Stomach (tissue), 9 donors: ENCODE results near the gene ASPRV1. TPM values are rescaled to one million over a fixed set of nuclear protein-coding genes. Genes with fewer than 3 reads are reported as not detected.
"Not testable (repeated sequence)": the region's sequence is repeated elsewhere in the genome, so short reads cannot be mapped to it uniquely, and the experiment has no call there.

Experiments
- DNase-seq, 2 donors: peaks; one replicate each; pipeline versions ENCODE4 v3.0.0 to v3.0.0-alpha.2; 2013 to 2019
- H3K27ac ChIP-seq, 5 donors: fragments of 200-600 bp in 4 of 5; sonication (generic) in 4 of 5; one replicate each; pipeline ENCODE4 v1.5.1; 2013 to 2019; ENCODE audit warnings: mild to moderate bottlenecking in 1 of 5, moderate library complexity in 1 of 5
- H3K27me3 ChIP-seq, 3 donors: fragments of 200-600 bp; sonication (generic); one replicate each; pipeline ENCODE4 v1.5.1; 2017 to 2019; ENCODE audit warnings: mixed run types in 1 of 3
- H3K36me3 ChIP-seq, 4 donors: fragments of 200-600 bp; sonication (generic); 1 replicate in 3 of 4; 2 replicates in 1 of 4; pipeline ENCODE4 v1.5.1; 2016 to 2019
- H3K4me1 ChIP-seq, 4 donors: fragments of 200-600 bp; sonication (generic); one replicate each; pipeline ENCODE4 v1.5.1; 2016 to 2019
- H3K4me3 ChIP-seq, 4 donors: fragments of 200-600 bp; sonication (generic) in 3 of 4; one replicate each; pipeline ENCODE4 v1.5.1; 2016 to 2019; ENCODE audit warnings: mild to moderate bottlenecking in 1 of 4
- H3K9me3 ChIP-seq, 4 donors: fragments of 200-600 bp; sonication (generic); one replicate each; pipeline ENCODE4 v1.5.1; 2016 to 2019
- EP300 ChIP-seq: sonication (generic); formaldehyde crosslinking; IDR thresholded peaks from one replicate; pipeline ENCODE4 v1.6.1; 2017; ENCODE audit warnings: antibody characterized with exemption
- POLR2A ChIP-seq, 4 donors: fragments of 450-650 bp; IDR thresholded peaks; one replicate each; pipeline ENCODE4 v1.6.1; 2016; ENCODE audit warnings: antibody characterized with exemption in 4 of 4, control low read depth in 2 of 4, mild to moderate bottlenecking in 1 of 4, moderate library complexity in 1 of 4
- POLR2AphosphoS5 ChIP-seq, 3 donors: sonication (generic); formaldehyde crosslinking; IDR thresholded peaks; one replicate each; pipeline ENCODE4 v1.6.1; 2016; ENCODE audit warnings: antibody characterized with exemption in 3 of 3
- WGBS, 5 donors: extraction: QIAGEN DNeasy Blood & Tissue Kit in 3 of 5; methylation state at CpG; one replicate each; pipeline versions ENCODE4 v1.1.5 to v1.1.7; 2013 to 2018; 5-methylcytosine and 5-hydroxymethylcytosine counted together
- intact Hi-C: fragments of 100-400 bp; cut with DNase I; formaldehyde crosslinking; loops from one replicate; pipeline ENCODE4 v1.15.1; 2023; ENCODE audit warnings: low total_unique reads
- polyA plus RNA-seq, 3 donors: library from polyadenylated mRNA; stranded (reverse); fragments of 200-250 nt; gene quantifications; one replicate each; pipeline ENCODE4 v1.2.3, GENCODE V29; 2013
- total RNA-seq, 5 donors: library from RNA; depleted of rRNA; stranded (reverse); fragments of >200 nt; gene quantifications; one replicate each; pipeline versions ENCODE4 v1.1.0 to v1.2.3, GENCODE V29; 2014 to 2016
- TF ChIP-seq, protein P1 (sequence below), 7 experiments: fragments of 450-650 bp in 4 of 7; fragments of 200-600 bp in 3 of 7; sonication (generic) in 3 of 7; IDR thresholded peaks; one replicate each; pipeline ENCODE4 v1.5.1; 2016 to 2019; ENCODE audit warnings: antibody characterized with exemption in 7 of 7, control low read depth in 2 of 7, mild to moderate bottlenecking in 1 of 7
- donor health status: healthy with polysubstance abuse.
- donor health status: Bipolar disorder and iron deficiency.
- donor health status: healthy.

ASPRV1 gene
- total and polyA plus RNA-seq, 8 donors, result 0.44 to 6.4 (median 1.5) TPM; not detected in 2

DNA sequence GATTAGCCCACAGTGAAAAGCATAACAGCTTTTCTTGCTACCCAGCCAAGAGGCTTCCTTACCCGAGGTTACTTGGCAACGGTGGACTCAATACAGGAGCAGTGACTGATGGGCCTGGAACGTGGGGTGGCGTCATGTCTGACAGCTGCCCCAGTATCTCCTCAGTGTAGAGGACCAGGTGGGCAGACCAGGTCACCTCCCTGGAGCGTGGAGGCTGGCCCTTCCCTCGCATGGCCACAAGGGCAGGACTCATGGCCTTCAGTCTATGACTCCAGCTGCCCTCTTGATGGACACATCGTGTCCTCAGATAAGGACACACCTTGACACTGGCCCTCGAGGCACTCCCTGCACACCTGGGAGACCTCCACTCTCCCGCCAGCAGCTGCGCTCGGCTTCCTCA lies 6.4 kb downstream of the ASPRV1 start:
- no peak for DNase-seq
- WGBS, 5 donors, result 81 to 85% (median 81%) methylated on average over 7 to 11 of the region's 11 CpGs
- Histone ChIP-seq H3K4me3 (no peak overlapping the region), H3K36me3 (no peaks in the 10 kb centered on the region), H3K9me3 (no peaks in the 10 kb centered on the region), H3K27ac (no peak overlapping the region), H3K4me1 (no peaks in the 10 kb centered on the region), H3K27me3 (no peaks in the 10 kb centered on the region)
- TF ChIP-seq, protein P1, sequence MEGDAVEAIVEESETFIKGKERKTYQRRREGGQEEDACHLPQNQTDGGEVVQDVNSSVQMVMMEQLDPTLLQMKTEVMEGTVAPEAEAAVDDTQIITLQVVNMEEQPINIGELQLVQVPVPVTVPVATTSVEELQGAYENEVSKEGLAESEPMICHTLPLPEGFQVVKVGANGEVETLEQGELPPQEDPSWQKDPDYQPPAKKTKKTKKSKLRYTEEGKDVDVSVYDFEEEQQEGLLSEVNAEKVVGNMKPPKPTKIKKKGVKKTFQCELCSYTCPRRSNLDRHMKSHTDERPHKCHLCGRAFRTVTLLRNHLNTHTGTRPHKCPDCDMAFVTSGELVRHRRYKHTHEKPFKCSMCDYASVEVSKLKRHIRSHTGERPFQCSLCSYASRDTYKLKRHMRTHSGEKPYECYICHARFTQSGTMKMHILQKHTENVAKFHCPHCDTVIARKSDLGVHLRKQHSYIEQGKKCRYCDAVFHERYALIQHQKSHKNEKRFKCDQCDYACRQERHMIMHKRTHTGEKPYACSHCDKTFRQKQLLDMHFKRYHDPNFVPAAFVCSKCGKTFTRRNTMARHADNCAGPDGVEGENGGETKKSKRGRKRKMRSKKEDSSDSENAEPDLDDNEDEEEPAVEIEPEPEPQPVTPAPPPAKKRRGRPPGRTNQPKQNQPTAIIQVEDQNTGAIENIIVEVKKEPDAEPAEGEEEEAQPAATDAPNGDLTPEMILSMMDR (IDR thresholded peaks at IDR 0.05), result no peak
- TF ChIP-seq EP300 (no peak), POLR2AphosphoS5 (IDR thresholded peaks at IDR 0.05) (no peak), POLR2A (IDR thresholded peaks at IDR 0.05) (no peak)
- intact Hi-C loops, result no loop called here

DNA sequence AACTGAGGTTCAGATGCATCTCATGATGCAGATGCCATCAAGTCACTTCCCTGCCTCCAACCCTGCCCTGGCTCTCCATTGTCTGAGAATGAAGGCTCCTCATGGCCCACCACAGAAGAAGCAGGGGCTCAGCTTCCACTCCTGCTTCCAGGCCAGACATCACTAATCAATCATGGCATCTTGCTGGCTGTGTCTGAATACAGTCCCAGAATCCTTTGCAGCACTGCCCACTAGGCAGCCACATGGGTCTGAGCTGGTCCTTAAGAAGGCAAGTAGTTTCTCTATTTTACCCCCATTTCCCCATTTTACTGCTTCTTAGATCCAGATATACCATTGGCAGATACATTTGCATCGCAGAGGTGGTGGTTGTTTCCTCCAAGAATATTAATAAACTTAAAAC lies 7.3 kb downstream of the ASPRV1 start:
- Histone ChIP-seq H3K36me3 (no peaks in the 10 kb centered on the region), H3K27me3 (peaks cover 0 to under 1% (median 0%) of the 10 kb centered on the region in 3 donors), H3K27ac (no peak overlapping the region), H3K9me3 (no peaks in the 10 kb centered on the region), H3K4me1 (peaks cover 0 to under 1% (median 0%) of the 10 kb centered on the region in 4 donors), H3K4me3 (no peak overlapping the region)
- 84 to 98% (median 91%) methylated on average over 1 of the region's 1 CpG for WGBS, 5 donors
- TF ChIP-seq, protein P1 (IDR thresholded peaks at IDR 0.05), result no peak
- TF ChIP-seq EP300, result no peak
- TF ChIP-seq POLR2A (IDR thresholded peaks at IDR 0.05), result no peak
- TF ChIP-seq POLR2AphosphoS5 (IDR thresholded peaks at IDR 0.05), result no peak
- DNase-seq, result no peak
- intact Hi-C loops, result no loop called here

DNA sequence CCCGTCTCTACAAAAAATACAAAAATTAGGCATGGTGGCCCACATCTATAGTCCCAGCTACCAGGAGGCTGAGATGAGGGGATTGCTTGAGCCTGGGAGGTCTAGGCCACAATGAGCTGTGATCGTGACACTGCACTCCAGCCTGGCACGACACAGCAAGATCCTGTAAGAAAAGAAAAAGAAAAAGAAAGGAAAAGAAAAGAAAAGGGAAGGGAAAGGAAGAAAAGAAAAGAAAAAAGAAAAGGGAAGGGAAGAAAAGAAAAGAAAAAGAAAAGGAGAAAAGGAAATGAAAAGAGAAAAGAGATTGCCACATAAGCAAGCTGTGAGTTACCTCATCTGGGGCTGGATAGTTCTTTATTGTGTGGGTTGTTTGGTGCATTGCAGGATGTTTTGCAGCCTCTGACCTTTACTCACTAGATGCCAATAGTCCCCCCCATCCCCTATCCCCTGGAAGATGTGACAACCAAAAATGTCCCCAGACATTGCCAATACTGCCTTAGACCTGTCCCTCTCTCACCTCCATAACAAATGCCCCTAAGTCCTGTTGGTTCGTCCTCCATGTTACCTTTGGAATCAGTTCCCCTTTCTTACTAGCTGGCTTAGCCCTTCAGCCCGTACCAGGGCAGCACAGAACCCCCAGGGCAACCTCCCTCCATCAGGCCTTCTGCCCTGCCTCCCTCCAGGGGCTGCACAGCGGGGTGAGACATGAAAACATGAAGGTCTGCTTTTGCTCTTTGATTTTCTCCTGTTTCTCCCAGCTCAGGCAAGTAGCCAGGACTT lies 8.9 kb downstream of the ASPRV1 start:
- DNase-seq, result no peak
- H3K9me3 ChIP-seq, result no peaks in the 10 kb centered on the region
- 74 to 89% (median 85%) methylated on average over 6 of the region's 6 CpGs for WGBS, 5 donors
- intact Hi-C loops, result no loop called here
- no peak overlapping the region for H3K27ac ChIP-seq
- H3K36me3 ChIP-seq, result no peaks in the 10 kb centered on the region
- peaks cover 0 to 10% (median 0%) of the 10 kb centered on the region in 3 donors for H3K27me3 ChIP-seq
- H3K4me1 ChIP-seq, result peaks cover 0 to 15% (median 4%) of the 10 kb centered on the region in 4 donors
- no peak overlapping the region for H3K4me3 ChIP-seq
- TF ChIP-seq, protein P1 (IDR thresholded peaks at IDR 0.05), result no peak
- TF ChIP-seq POLR2A (IDR thresholded peaks at IDR 0.05), result no peak
- TF ChIP-seq POLR2AphosphoS5 (IDR thresholded peaks at IDR 0.05), result no peak
- TF ChIP-seq EP300, result no peak

DNA sequence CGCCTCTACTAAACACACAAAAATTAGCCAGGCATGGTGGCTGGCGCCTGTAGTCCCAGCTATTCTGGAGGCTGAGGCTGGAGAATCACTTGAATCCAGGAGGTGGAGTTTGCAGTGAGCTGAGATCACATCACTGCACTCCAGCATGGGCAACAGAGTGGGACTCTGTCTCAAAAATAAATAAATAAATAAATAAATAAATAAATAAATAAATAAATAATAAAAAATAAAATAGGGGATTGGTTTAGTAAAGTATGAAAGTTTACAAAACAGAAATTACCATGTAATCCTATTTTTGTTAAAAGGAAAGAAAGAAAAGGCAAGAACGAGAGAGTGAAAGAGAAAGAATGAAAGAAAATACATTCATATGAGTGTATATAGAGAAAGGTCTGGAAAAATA lies 10.8 kb downstream of the ASPRV1 start:
- intact Hi-C loops, H3K27ac ChIP-seq, H3K4me3 ChIP-seq, DNase-seq, H3K9me3 ChIP-seq, H3K36me3 ChIP-seq: not testable (repeated sequence)
- 89 to 92% (median 92%) methylated on average over 3 of the region's 3 CpGs for WGBS, 5 donors
- Histone ChIP-seq H3K27me3 (peaks cover 0 to 10% (median 0%) of the 10 kb centered on the region in 3 donors), H3K4me1 (peaks cover 0 to 34% (median 14%) of the 10 kb centered on the region in 4 donors)

DNA sequence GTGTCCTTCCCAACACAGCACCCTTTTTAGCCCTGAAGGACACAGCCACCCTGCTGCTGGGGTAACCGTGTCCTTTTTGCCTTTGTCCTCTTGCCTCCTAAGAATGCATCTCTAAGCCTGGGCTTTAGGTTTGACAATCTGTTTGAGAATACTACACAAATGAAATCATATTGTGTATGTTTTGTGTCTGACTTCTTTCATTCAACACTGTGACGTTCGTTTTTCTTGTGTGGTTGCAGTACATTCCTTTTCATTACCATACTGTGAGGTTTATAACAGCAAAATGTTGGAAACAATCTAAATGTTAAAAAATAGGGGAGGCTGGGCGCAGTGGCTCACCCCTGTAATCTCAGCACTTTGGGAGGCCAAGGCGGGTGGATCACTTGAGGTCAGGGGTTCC lies 11.2 kb downstream of the ASPRV1 start:
- Histone ChIP-seq H3K9me3 (no peaks in the 10 kb centered on the region), H3K4me1 (peaks cover 0 to 38% (median 14%) of the 10 kb centered on the region in 4 donors), H3K36me3 (no peaks in the 10 kb centered on the region), H3K27ac (no peak overlapping the region), H3K4me3 (no peak overlapping the region), H3K27me3 (peaks cover 0 to 10% (median 0%) of the 10 kb centered on the region in 3 donors)
- intact Hi-C loops, result no loop called here
- DNase-seq, result no peak
- 65 to 78% (median 71%) methylated on average over 5 of the region's 5 CpGs for WGBS, 5 donors
- TF ChIP-seq, protein P1 (IDR thresholded peaks at IDR 0.05), result no peak
- TF ChIP-seq POLR2AphosphoS5 (IDR thresholded peaks at IDR 0.05) (no peak), POLR2A (IDR thresholded peaks at IDR 0.05) (no peak), EP300 (no peak)
